ENCODE results near the gene RNASE7.

The RNASE7 gene

DNA sequence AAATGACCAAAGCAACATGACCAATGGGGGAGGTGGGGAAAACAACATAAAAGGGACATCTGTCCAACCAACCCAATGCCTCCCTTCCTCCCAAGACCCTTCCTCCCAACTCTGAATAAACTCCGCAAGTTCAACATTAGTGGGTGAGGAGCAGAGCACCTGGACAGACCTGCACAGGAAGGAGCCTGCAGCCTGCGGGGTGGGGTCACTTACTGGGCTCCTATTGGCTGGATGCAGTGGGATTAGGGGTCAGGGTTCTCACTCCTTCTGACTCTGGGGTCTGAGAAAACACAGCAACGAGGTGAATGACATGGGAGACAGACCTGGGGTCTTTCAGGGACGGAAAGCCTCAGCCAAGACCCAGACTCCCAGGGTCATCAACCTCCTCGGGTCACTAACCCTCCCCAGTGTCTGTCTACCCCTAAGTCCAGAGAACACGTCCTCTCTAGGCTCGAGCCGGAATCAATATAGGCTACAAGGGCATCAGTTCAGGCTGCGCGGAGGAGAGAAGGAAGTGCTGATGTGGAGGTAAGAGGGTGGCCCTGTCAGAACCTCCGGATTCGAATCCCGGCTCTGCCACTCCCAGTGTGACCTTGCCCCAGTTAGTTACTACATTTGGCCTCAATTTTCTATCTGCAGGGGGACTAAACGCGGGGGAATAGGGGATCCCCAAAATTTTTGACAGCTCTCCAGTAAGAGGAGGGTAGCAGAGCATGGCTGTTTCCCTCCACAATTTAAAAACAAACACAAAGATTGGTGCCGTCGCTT, 18.2 kb upstream of the RNASE7 start:
- H3K27me3 ChIP-seq (ENCODE audit: insufficient read depth, low read length), result peaks cover 41% of the 10 kb centered on the region
- no peaks in the 10 kb centered on the region for H3K9me3 ChIP-seq (ENCODE audit: insufficient read depth, low read depth, low read length)
- WGBS, result 27% methylated on average over 17 of the region's 17 CpGs
- peak overlapping the region; percentile 70 for H3K9ac ChIP-seq (ENCODE audit: low read depth, low read length)
- H3K4me1 ChIP-seq (ENCODE audit: insufficient read depth, low read length), result peaks cover 25% of the 10 kb centered on the region
- no peak overlapping the region for H3K27ac ChIP-seq (ENCODE audit: low read depth, low read length)
- peak overlapping the region; percentile 85 for H3K4me3 ChIP-seq (ENCODE audit: low read length)
- no peaks in the 10 kb centered on the region for H3K36me3 ChIP-seq (ENCODE audit: insufficient read depth, low read length)

DNA sequence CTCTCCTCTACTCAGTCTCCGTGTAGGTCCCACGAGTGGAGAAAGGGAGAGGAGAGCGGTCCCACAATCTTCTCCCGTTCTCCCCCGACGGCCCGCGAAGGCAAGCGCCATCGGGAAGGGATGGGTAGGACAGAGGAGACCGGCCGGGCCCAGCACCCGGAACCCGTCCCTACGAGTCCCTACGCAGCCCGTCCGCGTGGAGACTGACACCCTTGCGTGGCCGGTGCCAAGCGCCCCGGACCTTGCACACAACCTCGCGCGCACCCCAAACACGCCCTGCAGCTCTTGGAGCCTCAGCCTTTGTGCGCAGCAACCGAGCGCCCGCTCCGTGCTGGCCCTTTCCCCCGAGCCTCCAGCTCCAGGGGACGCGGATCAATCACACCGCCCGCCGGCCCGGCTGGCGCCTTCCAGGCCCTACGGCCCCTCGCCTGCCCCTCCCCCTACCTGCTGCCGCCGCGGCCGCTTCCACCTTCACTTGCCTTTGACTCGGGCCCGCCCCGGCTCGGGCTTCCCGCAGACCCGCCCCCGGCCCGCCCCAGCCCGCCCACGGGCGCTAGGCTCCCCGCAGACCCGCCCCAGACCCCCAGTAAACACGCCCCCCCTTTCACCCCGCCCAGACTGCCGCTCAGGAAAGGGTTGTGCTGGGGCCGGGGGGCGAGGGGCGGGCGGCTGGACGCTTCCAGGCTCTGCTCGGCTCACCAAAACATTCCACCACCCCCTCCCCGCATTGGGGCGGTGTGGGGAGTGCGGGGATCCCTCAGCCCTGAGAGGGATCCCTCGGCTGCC, 17.4 kb upstream of the RNASE7 start, which contains the start of gene NDRG2:
Gene NDRG2, minus strand, starts transcription at position 477 of the 786 bp plus-strand sequence. CDS start 1,746 bp downstream, outside the sequence.
- Histone ChIP-seq H3K4me3 (ENCODE audit: low read length) (peak within 1 kb of the TSS; percentile 85), H3K36me3 (ENCODE audit: insufficient read depth, low read length) (no peaks in the 10 kb centered on the region), H3K27ac (ENCODE audit: low read depth, low read length) (peak within 1 kb of the TSS; percentile 90; the same call in 1 of the 2 replicates)

DNA sequence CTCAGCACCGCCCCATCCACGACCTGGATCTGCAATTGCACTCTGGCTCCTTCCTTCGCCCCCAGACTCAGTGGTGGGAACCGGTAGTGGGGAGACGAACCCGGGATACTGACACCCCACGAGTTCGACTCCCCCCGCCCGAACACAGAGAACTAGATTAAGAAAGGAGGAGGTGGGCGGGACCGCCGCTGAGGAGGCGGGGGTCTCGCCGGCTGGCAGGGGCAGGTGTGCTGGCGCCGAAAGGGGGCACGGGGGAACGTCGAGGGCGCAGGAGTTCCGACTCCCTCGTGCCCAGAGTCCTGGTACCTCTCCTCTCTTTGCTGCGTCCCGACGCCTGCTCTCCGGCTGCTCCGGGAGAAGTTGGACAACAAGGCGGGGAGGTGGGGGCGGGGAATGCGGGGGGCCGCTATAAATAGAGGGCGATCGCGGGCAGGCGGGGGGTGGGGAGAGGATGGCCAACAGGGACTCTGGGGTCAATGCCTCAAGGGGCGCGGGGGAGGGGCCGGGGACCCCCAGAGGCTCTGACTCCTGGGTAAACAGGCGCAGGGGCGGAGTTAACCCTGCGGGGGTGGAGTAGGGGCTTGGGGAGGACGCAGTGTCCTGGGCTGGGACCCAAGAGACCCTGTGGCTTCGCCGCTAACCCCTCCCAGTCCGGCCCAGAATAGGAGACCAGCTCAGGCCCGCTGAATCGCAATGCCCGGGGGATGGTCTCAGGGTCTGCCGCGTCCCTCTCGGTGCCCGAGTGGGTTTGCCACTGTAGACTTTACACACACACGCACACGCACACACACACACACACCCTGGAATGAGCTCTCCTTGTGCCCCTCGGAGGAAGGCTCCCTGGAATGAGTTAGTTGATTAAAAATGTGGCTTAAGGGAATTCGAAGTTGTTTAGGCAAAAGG, 16.5 kb upstream of the RNASE7 start:
- peak overlapping the region; percentile 90; the same call in 1 of the 2 replicates for H3K27ac ChIP-seq (ENCODE audit: low read depth, low read length)
- WGBS, result 2% methylated on average over 50 of the region's 58 CpGs

More for the DNA sequence above, 17.4 kb upstream of the RNASE7 start, which contains the start of gene NDRG2:
- peak within 1 kb of the TSS; percentile 70 for H3K9ac ChIP-seq (ENCODE audit: low read depth, low read length)
- whole genome bisulfite sequencing, result under 1% methylated on average over 67 of the region's 72 CpGs
- peaks cover 25% of the 10 kb centered on the region for H3K4me1 ChIP-seq (ENCODE audit: insufficient read depth, low read length)
- no peaks in the 10 kb centered on the region for H3K9me3 ChIP-seq (ENCODE audit: insufficient read depth, low read depth, low read length)
- peaks cover 41% of the 10 kb centered on the region for H3K27me3 ChIP-seq (ENCODE audit: insufficient read depth, low read length)

DNA sequence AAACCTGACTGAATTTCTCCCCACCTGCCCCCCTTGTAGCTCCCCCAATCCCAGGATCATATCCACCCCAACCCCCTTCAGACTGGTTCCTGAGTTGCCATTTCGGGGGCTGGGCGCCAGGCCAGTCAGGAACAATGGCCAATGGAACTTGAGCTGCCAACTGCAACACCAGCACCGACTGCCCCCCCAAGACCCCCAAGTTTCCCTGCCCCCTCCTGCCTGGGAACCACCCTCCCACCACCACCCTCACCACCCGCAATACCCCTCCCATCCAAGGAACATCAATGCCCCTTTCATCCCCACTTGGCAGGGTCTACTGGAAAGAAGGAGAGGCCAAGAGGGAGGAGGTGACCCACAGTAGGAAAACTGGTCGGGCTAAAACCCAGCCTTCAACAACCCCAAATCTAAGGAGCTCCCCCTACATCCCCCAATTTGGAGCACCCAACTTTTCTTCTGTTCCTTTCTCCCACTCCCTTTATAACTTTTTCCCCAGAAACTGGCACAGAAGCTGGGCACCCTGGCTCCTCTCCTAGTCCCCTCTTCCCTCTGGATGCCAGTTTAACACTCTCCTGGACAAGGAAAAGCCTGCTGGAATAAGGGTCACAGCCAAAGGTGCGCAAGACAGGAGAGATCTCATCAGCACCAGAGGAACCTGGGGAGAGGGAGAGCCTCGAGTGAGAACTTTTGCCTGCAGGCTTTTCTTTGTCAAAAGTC, 15.7 kb upstream of the RNASE7 start:
- 53% methylated on average over 7 of the region's 7 CpGs for WGBS
- H3K9me3 ChIP-seq (ENCODE audit: insufficient read depth, low read depth, low read length), result no peaks in the 10 kb centered on the region
- H3K27me3 ChIP-seq (ENCODE audit: insufficient read depth, low read length), result peaks cover 41% of the 10 kb centered on the region
- H3K36me3 ChIP-seq (ENCODE audit: insufficient read depth, low read length), result no peaks in the 10 kb centered on the region
- H3K9ac ChIP-seq (ENCODE audit: low read depth, low read length), result peak overlapping the region; percentile 59; the same call in 1 of the 2 replicates
- H3K4me3 ChIP-seq (ENCODE audit: low read length), result peak overlapping the region; percentile 62
- H3K4me1 ChIP-seq (ENCODE audit: insufficient read depth, low read length), result peaks cover 25% of the 10 kb centered on the region
- H3K27ac ChIP-seq (ENCODE audit: low read depth, low read length), result peak overlapping the region; percentile 56; the same call in 1 of the 2 replicates

More for the DNA sequence above, 16.5 kb upstream of the RNASE7 start:
- Histone ChIP-seq H3K9ac (ENCODE audit: low read depth, low read length) (peak overlapping the region; percentile 68; the same call in 1 of the 2 replicates), H3K9me3 (ENCODE audit: insufficient read depth, low read depth, low read length) (no peaks in the 10 kb centered on the region), H3K36me3 (ENCODE audit: insufficient read depth, low read length) (no peaks in the 10 kb centered on the region), H3K27me3 (ENCODE audit: insufficient read depth, low read length) (peaks cover 41% of the 10 kb centered on the region), H3K4me3 (ENCODE audit: low read length) (peak overlapping the region; percentile 76), H3K4me1 (ENCODE audit: insufficient read depth, low read length) (peaks cover 25% of the 10 kb centered on the region)

DNA sequence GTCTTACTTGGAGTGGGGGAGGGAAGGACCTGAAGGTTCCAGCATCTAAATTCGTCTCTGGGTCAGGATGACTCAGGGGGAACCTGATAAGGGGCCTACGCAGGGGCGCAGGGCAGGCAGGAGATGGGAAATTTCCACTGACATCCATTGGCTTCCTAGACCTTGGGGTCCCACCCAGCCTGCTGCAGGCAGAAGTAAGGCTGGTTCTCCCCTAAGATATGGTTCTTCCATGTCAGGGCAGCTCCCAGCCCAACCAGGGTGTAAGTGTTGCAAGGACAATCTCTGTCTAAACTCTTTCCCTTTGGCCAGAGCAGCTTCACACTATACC, 15.2 kb upstream of the RNASE7 start:
- no peak overlapping the region for H3K27ac ChIP-seq (ENCODE audit: low read depth, low read length)
- peak overlapping the region; percentile 8; the same call in 1 of the 2 replicates for H3K4me3 ChIP-seq (ENCODE audit: low read length)
- WGBS, result 46% methylated on average over 3 of the region's 3 CpGs
- H3K9ac ChIP-seq (ENCODE audit: low read depth, low read length), result no peak overlapping the region
- no peaks in the 10 kb centered on the region for H3K36me3 ChIP-seq (ENCODE audit: insufficient read depth, low read length)
- H3K9me3 ChIP-seq (ENCODE audit: insufficient read depth, low read depth, low read length), result no peaks in the 10 kb centered on the region
- peaks cover 25% of the 10 kb centered on the region for H3K4me1 ChIP-seq (ENCODE audit: insufficient read depth, low read length)
- peaks cover 40% of the 10 kb centered on the region for H3K27me3 ChIP-seq (ENCODE audit: insufficient read depth, low read length)

DNA sequence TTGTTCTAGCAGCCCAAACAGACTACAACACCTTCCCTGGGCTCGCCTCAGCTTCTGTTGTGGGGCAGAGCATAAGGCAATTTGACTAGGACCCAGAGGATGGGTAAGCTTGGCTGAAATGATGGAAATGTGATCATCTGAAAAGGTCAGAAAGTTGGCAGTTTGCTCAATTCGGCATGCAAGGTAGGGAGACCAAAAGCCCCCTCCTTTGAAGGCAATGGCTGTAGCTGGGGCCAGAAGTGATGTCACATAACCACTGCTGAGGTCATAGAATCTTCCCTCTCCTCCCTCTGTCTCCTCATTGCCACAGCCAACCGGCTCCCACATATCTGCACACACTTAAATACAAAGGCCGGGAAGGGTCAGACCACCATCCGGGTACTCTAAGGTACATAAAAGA, 12.2 kb upstream of the RNASE7 start, which contains the start of gene TPPP2:
Gene TPPP2, plus strand, starts transcription at position 301 of the 400 bp plus-strand sequence. CDS start 365 bp downstream, outside the sequence.
- Histone ChIP-seq H3K9me3 (ENCODE audit: insufficient read depth, low read depth, low read length) (no peaks in the 10 kb centered on the region), H3K9ac (ENCODE audit: low read depth, low read length) (no peak within 1 kb of the TSS), H3K27me3 (ENCODE audit: insufficient read depth, low read length) (peaks cover 17% of the 10 kb centered on the region), H3K4me3 (ENCODE audit: low read length) (no peak within 1 kb of the TSS), H3K27ac (ENCODE audit: low read depth, low read length) (no peak within 1 kb of the TSS), H3K4me1 (ENCODE audit: insufficient read depth, low read length) (peaks cover 15% of the 10 kb centered on the region), H3K36me3 (ENCODE audit: insufficient read depth, low read length) (no peaks in the 10 kb centered on the region)
- WGBS, result 89% methylated on average over 5 of the region's 5 CpGs

DNA sequence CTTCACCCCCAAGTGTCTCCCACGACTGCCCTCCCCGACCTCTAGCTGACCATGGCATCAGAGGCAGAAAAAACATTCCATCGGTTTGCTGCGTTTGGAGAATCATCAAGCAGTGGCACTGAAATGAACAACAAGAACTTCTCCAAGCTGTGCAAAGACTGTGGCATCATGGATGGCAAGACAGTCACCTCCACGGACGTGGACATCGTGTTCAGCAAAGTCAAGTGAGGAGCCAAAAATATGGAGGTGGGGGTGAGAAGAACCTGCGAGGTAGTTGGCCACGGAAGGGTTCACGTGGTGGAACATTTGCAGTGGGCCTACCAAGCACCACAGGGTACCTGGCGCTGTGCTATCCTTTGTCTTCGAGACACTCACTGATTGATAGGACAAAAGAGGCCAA, 11.6 kb upstream of the RNASE7 start:
- H3K36me3 ChIP-seq (ENCODE audit: insufficient read depth, low read length), result no peaks in the 10 kb centered on the region
- no peak overlapping the region for H3K27ac ChIP-seq (ENCODE audit: low read depth, low read length)
- H3K4me1 ChIP-seq (ENCODE audit: insufficient read depth, low read length), result peaks cover 15% of the 10 kb centered on the region
- H3K4me3 ChIP-seq (ENCODE audit: low read length), result no peak overlapping the region
- H3K27me3 ChIP-seq (ENCODE audit: insufficient read depth, low read length), result peaks cover 14% of the 10 kb centered on the region
- 90% methylated on average over 12 of the region's 12 CpGs for WGBS
- H3K9ac ChIP-seq (ENCODE audit: low read depth, low read length), result no peak overlapping the region
- no peaks in the 10 kb centered on the region for H3K9me3 ChIP-seq (ENCODE audit: insufficient read depth, low read depth, low read length)

DNA sequence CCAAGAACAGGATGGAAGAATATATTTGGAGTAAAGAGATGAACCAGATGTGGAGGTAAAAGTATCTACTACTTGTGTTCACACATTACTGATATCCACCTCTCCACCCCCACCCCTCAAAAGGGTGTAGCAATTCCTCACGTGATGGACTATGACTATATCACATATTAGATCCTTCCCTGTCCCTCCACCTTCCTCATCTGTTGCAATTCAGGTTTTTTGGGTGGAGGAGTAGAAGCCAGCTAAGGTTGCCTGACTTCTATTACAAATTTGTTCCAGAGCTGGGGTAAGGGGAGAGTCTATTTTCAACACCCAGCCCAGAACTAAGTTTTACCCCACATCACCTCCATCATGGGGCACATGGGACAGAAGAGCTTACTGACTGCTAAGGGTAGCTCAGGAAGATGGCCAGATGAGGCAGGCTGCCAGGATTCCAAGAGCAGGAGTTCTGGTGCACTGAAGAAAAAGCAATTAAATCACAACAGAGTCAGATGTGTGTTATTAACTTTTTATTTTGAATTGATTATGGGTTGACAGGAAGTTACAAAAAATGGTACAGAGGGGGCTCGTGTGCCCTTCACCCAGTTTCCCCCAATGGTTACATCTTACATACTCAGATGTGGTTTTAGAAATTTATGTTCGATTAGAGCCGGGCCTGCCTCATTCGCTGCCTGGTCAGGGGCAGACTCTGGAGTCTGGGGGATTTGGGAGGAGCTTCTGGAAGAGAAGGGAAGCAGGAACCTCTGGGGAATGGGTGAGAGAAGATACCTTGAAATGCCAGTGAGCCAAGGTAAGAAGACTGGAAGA, 9.6 kb upstream of the RNASE7 start:
- no peaks in the 10 kb centered on the region for H3K36me3 ChIP-seq (ENCODE audit: insufficient read depth, low read length)
- H3K27ac ChIP-seq (ENCODE audit: low read depth, low read length), result no peak overlapping the region
- no peaks in the 10 kb centered on the region for H3K9me3 ChIP-seq (ENCODE audit: insufficient read depth, low read depth, low read length)
- H3K4me3 ChIP-seq (ENCODE audit: low read length), result no peak overlapping the region
- H3K9ac ChIP-seq (ENCODE audit: low read depth, low read length), result no peak overlapping the region
- 85% methylated on average over 5 of the region's 5 CpGs for WGBS
- peaks cover 6% of the 10 kb centered on the region; the same call in 1 of the 2 replicates for H3K27me3 ChIP-seq (ENCODE audit: insufficient read depth, low read length)
- no peaks in the 10 kb centered on the region for H3K4me1 ChIP-seq (ENCODE audit: insufficient read depth, low read length)

DNA sequence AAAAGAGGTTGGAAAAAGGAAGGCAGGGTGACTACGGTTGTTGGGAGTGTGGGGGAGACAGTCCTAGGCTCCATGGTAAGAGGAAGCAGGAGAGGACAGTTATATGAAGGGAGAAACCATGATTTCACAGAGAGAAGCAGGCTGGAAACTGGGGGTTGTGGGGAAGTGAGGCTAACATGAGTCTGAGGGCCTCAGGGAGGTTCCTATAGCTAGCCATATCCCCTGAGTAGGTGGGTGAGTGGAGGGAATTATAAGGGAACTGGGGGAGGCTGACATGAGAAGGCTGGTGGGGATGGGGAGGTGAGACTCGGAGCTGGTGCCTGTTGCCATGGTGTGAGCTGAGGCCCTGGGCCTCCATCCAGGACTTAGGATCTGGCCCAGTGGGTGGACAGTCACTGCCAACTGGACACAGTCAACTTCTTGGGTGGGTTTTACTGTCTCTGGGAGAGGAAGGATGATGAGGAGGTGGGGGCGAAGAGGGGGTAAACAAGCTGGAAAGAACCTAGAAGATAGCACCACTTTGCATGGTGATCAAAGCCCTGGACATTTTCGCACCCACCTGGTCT, 8.9 kb upstream of the RNASE7 start:
- H3K4me3 ChIP-seq (ENCODE audit: low read length), result no peak overlapping the region
- H3K9ac ChIP-seq (ENCODE audit: low read depth, low read length), result no peak overlapping the region
- 89% methylated on average over 4 of the region's 4 CpGs for WGBS
- H3K9me3 ChIP-seq (ENCODE audit: insufficient read depth, low read depth, low read length), result no peaks in the 10 kb centered on the region
- H3K4me1 ChIP-seq (ENCODE audit: insufficient read depth, low read length), result no peaks in the 10 kb centered on the region
- H3K36me3 ChIP-seq (ENCODE audit: insufficient read depth, low read length), result no peaks in the 10 kb centered on the region
- H3K27ac ChIP-seq (ENCODE audit: low read depth, low read length), result no peak overlapping the region
- H3K27me3 ChIP-seq (ENCODE audit: insufficient read depth, low read length), result peaks cover 6% of the 10 kb centered on the region; the same call in 1 of the 2 replicates

Data from HUES64 (cell line).